SK-N-SH (cell line): ENCODE measurements around the gene CRACR2A.

Experiments used
- GABPA ChIP-seq: IDR thresholded peaks from 2 replicates; pipeline ENCODE4 v1.4.0; 2012; ENCODE audit warnings: low read depth, mild to moderate bottlenecking
- RXRA ChIP-seq: IDR thresholded peaks from 2 replicates; pipeline ENCODE4 v1.4.0; 2012; ENCODE audit warnings: low read depth, mild to moderate bottlenecking, borderline replicate concordance

DNA sequence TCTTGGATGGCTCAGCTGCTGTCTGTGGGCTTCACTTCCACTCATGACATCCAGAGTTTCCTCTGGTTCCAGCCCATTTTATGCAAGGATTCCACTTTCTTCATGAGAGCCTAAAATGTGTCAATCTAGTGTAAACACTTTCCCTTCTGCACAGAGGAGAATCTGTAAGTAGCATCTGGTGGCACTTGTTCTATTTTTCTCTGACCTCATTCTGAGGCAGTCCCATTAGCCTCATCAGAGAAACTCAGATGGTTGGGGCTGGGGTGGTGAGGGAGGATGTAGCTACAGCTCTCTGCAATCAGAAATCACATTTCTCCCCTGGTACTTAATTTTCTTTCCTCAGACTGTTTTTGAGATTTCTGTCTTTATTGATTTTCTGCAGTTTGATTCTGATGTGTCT, 180.3 kb downstream of the CRACR2A start:
- TF ChIP-seq RXRA (no peak), GABPA (no peak)
